OCI-LY7 (cell line): Measurements from ENCODE around the gene PRKN. TPM values are rescaled to one million over a fixed set of nuclear protein-coding genes. Genes with fewer than 3 reads are reported as not detected.

Experiments used
- BruUV-seq: library from RNA; stranded (reverse); fragments of 400-500 nt; replicated peaks from 2 replicates; lab custom pipeline; 2021; lab: Mats Ljungman, UMichigan
- CTCF ChIA-PET: fragments of 300-600 bp; sonication (Branson Sonifier 250); formaldehyde crosslinking; loops from one replicate; lab custom pipeline; 2022; ENCODE audit warnings: antibody characterized with exemption; ENCODE audit not compliant: unreplicated experiment; lab: Charles Lee
- POLR2A ChIA-PET: fragments of 300-600 bp; sonication (Branson Sonifier 250); formaldehyde crosslinking; loops from one replicate; lab custom pipeline; 2022; ENCODE audit warnings: antibody characterized with exemption; lab: Charles Lee
- DNase-seq: peaks from one replicate; pipeline ENCODE4 v3.0.0-alpha.2; 2015; ENCODE audit warnings: low spot score
- H2AFZ ChIP-seq: fragments of 200-600 bp; sonication (generic), shearing (Covaris generic); 2 replicates; pipeline ENCODE4 v1.6.1; 2014; ENCODE audit warnings: mild to moderate bottlenecking, antibody characterized with exemption, low read length, moderate library complexity
- H3K27ac ChIP-seq: fragments of 200-600 bp; sonication (generic); 2 replicates; pipeline ENCODE4 v1.5.1; 2014; ENCODE audit warnings: mixed run types, low read depth, mild to moderate bottlenecking, moderate library complexity, low read length, inconsistent platforms; ENCODE audit not compliant: poor library complexity, severe bottlenecking
- H3K36me3 ChIP-seq: fragments of 200-600 bp; sonication (generic); 2 replicates; pipeline ENCODE4 v1.6.1; 2014; ENCODE audit warnings: mild to moderate bottlenecking, antibody characterized with exemption, low read length, moderate library complexity, mixed read lengths; ENCODE audit not compliant: insufficient read depth
- H3K4me1 ChIP-seq: fragments of 200-600 bp; sonication (generic); 2 replicates; pipeline ENCODE4 v1.5.1; 2014; ENCODE audit warnings: mild to moderate bottlenecking, low read length; ENCODE audit not compliant: insufficient read depth, poor library complexity, severe bottlenecking
- H3K4me2 ChIP-seq: fragments of 200-600 bp; sonication (generic); 2 replicates; pipeline ENCODE4 v1.6.1; 2014; ENCODE audit warnings: mild to moderate bottlenecking, low read length
- H3K4me3 ChIP-seq: fragments of 200-600 bp; sonication (generic); 2 replicates; pipeline ENCODE4 v1.5.1; 2014; ENCODE audit warnings: mild to moderate bottlenecking, low read depth, low read length; ENCODE audit not compliant: poor library complexity, severe bottlenecking
- H3K79me2 ChIP-seq: fragments of 200-600 bp; sonication (generic); 2 replicates; pipeline ENCODE4 v1.6.1; 2016; ENCODE audit warnings: low read depth, mild to moderate bottlenecking, low read length, moderate library complexity, mixed read lengths; ENCODE audit not compliant: insufficient read depth
- H3K9me2 ChIP-seq: fragments of 200-600 bp; sonication (generic); 2 replicates; pipeline ENCODE4 v1.6.1; 2016; ENCODE audit warnings: mild to moderate bottlenecking, low read length, mixed read lengths; ENCODE audit not compliant: insufficient read depth
- H3K9me3 ChIP-seq: fragments of 200-600 bp; sonication (generic); 2 replicates; pipeline ENCODE4 v1.6.1; 2014; ENCODE audit warnings: mild to moderate bottlenecking, mixed run types, low read length, mixed read lengths
- H4K20me1 ChIP-seq: fragments of 200-600 bp; sonication (generic); 2 replicates; pipeline ENCODE4 v1.6.1; 2014; ENCODE audit warnings: mild to moderate bottlenecking, antibody characterized with exemption, low read length, moderate library complexity, mixed read lengths; ENCODE audit not compliant: insufficient read depth
- EZH2phosphoT487 ChIP-seq: fragments of 200-600 bp; sonication (generic); IDR thresholded peaks from 2 replicates; pipeline ENCODE4 v1.6.1; 2018; ENCODE audit warnings: low read depth, borderline replicate concordance, mild to moderate bottlenecking, mixed run types, antibody characterized with exemption, low read length, moderate library complexity, mixed read lengths
- intact Hi-C: fragments of 100-400 bp; cut with micrococcal nuclease; formaldehyde crosslinking; loops from one replicate; pipeline ENCODE4 v1.10.0; 2022; ENCODE audit not compliant: unreplicated experiment
- total RNA-seq, 2 experiments: library from RNA; depleted of rRNA in 1 of 2; stranded (reverse); fragments of >200 nt in 1 of 2; shearing (Covaris generic) in 1 of 2; gene quantifications; 2 replicates each; pipeline ENCODE4 v1.2.3, GENCODE V29; 2014 to 2022
- TF ChIP-seq, protein P1 (sequence below): fragments of 200-600 bp; sonication (generic); conservative IDR thresholded peaks from 2 replicates; pipeline ENCODE4 v1.5.1; 2014; ENCODE audit warnings: mild to moderate bottlenecking, antibody characterized with exemption, low read length, moderate library complexity, mixed read lengths

PRKN gene
- total RNA-seq, 2 experiments from 2014 or later, result 1.3 to 2.0 TPM

DNA sequence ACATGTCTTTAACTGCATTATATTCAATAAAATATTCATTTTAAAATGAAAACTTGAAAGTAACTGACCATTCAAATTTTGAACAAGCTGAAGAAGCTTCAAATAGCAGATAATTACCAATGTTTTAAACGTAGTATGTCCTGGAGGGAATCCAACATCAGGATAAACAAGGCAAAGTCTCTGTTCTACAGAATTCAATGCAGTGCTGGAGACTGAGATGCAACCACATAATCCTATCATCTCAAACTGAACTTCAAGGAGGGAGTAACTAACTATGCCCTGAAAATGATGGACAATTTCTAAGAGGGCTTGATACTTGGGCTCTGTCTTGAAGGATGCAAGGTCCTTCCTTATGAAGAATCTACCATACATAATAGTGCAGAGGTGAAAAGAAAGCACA is 100.7 kb downstream of the PRKN start:
- Histone ChIP-seq H3K79me2 (no peaks in the 10 kb centered on the region), H3K9me3 (no peaks in the 10 kb centered on the region), H3K4me2 (no peak overlapping the region), H4K20me1 (no peaks in the 10 kb centered on the region), H3K36me3 (no peaks in the 10 kb centered on the region), H3K4me3 (no peak overlapping the region), H3K4me1 (no peaks in the 10 kb centered on the region), H2AFZ (no peak overlapping the region), H3K27ac (no peak overlapping the region), H3K9me2 (no peaks in the 10 kb centered on the region)
- CTCF ChIA-PET, result no interaction called here
- POLR2A ChIA-PET, result no interaction called here
- TF ChIP-seq, protein P1, sequence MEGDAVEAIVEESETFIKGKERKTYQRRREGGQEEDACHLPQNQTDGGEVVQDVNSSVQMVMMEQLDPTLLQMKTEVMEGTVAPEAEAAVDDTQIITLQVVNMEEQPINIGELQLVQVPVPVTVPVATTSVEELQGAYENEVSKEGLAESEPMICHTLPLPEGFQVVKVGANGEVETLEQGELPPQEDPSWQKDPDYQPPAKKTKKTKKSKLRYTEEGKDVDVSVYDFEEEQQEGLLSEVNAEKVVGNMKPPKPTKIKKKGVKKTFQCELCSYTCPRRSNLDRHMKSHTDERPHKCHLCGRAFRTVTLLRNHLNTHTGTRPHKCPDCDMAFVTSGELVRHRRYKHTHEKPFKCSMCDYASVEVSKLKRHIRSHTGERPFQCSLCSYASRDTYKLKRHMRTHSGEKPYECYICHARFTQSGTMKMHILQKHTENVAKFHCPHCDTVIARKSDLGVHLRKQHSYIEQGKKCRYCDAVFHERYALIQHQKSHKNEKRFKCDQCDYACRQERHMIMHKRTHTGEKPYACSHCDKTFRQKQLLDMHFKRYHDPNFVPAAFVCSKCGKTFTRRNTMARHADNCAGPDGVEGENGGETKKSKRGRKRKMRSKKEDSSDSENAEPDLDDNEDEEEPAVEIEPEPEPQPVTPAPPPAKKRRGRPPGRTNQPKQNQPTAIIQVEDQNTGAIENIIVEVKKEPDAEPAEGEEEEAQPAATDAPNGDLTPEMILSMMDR, result no peak
- no peak for TF ChIP-seq EZH2phosphoT487
- intact Hi-C loops, result no loop called here
- no peak for DNase-seq
- BruUV-seq, result no TSS peak

DNA sequence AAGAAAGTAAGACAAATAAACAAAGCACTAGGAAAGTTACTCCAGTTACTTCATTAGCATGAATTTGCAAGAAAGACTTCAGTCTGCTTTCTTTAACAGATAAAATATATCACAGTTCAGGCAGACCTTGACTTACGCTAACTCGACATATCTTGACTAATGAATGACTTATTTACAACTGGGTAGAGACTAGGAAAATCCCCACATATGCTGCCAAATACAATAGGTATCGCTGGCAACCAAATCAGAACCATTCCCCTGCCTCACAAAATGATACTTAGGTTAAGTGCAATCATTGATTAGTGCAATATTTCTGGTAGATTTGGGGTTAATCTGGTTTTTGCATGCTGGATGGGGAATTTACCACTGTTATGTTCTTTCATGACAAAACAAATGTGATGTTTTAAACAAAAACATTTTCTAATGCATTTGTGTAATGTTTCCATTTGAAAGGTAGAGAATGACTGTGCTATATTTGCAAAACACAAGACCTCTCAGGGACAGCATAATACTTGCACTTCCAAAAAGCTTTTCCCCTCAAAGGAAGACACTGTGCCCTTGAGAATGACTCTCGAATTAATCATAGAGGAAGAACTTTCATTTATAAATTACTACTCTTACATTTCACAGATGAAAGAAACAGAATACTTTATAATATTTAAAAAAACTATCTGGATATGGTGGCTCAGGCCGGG is 101.6 kb downstream of the PRKN start:
- TF ChIP-seq EZH2phosphoT487, result no peak
- TF ChIP-seq, protein P1, result no peak
- Histone ChIP-seq H3K4me2 (no peak overlapping the region), H3K4me1 (no peaks in the 10 kb centered on the region), H3K4me3 (no peak overlapping the region), H3K9me2 (no peaks in the 10 kb centered on the region), H3K9me3 (no peaks in the 10 kb centered on the region), H3K36me3 (no peaks in the 10 kb centered on the region), H2AFZ (no peak overlapping the region), H3K79me2 (no peaks in the 10 kb centered on the region), H3K27ac (no peak overlapping the region), H4K20me1 (no peaks in the 10 kb centered on the region)
- BruUV-seq, result no TSS peak
- intact Hi-C loops, result no loop called here
- ChIA-PET POLR2A (no interaction called here), CTCF (no interaction called here)
- no peak for DNase-seq

DNA sequence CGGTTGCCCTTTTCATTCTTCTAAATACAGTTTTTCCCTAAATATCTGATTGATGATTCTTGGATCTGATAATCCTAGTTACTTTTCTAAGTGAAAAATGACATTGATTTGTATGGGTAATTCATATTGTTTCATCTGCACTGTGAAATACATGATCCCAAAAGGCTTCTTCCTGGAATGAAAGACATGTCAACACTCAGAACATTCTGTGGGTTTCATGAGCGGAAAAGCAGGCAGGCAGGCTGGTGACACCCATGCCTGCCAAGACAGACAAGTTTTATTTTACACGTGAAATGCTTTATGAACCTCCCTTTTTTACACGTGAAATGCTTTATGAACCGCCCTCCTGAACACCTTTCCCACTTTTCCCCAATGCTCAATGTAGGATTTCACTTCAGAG is 105.0 kb downstream of the PRKN start:
- no peak overlapping the region for H3K4me2 ChIP-seq
- H3K4me3 ChIP-seq, result no peak overlapping the region
- TF ChIP-seq EZH2phosphoT487, result no peak
- TF ChIP-seq, protein P1, result no peak
- no peaks in the 10 kb centered on the region for H4K20me1 ChIP-seq
- H2AFZ ChIP-seq, result no peak overlapping the region
- no peaks in the 10 kb centered on the region for H3K9me3 ChIP-seq
- ChIA-PET POLR2A (no interaction called here), CTCF (no interaction called here)
- intact Hi-C loops, result no loop called here
- no peaks in the 10 kb centered on the region for H3K4me1 ChIP-seq
- H3K27ac ChIP-seq, result no peak overlapping the region
- no peaks in the 10 kb centered on the region for H3K9me2 ChIP-seq
- DNase-seq, result no peak
- H3K36me3 ChIP-seq, result no peaks in the 10 kb centered on the region
- H3K79me2 ChIP-seq, result no peaks in the 10 kb centered on the region
- no TSS peak for BruUV-seq
